ENCODE results near the gene RBM44. TPM values are rescaled to one million over a fixed set of nuclear protein-coding genes. Genes with fewer than 3 reads are reported as not detected.
"Not testable (repeated sequence)": the region's sequence is repeated elsewhere in the genome, so short reads cannot be mapped to it uniquely, and the experiment has no call there.

RBM44 gene
- total and polyA plus RNA-seq, 5 experiments from 2014 or later = 0.80 to 1.0 (median 0.91) TPM; not detected in 2

- POLR2A ChIA-PET = no interaction called here
- Mint-ChIP-seq H3K4me3 (peak overlapping the region in 5 of 10 donors; percentile 4 to 62 (median 30)), H3K36me3 (peaks cover 0 to 3% (median 0%) of the 10 kb centered on the region in 3 donors), H3K9me3 (peaks cover 0 to 1% (median 0%) of the 10 kb centered on the region in 9 donors), H3K27ac (no peak overlapping the region), H3K4me1 (peaks cover 4 to 14% (median 10%) of the 10 kb centered on the region in 4 donors), H3K27me3 (peaks cover 16 to 60% (median 38%) of the 10 kb centered on the region in 5 donors)
- no peak for ATAC-seq
- DNase-seq = no peak
Measured at GRCh38 chr2:237860273-237860935, 61.8 kb downstream of the RBM44 start.

GRCh38 chr2:237861875-237862527 lies 63.4 kb downstream of the RBM44 start:
- DNase-seq = no peak
- no peak for ATAC-seq
- Mint-ChIP-seq H3K9me3 (peaks cover 0 to 1% (median 0%) of the 10 kb centered on the region in 9 donors), H3K36me3 (peaks cover 0 to 3% (median 0%) of the 10 kb centered on the region in 3 donors), H3K27ac (peak overlapping the region in 1 of 10 donors; percentile 9), H3K27me3 (peaks cover 16 to 62% (median 38%) of the 10 kb centered on the region in 5 donors), H3K4me3 (no peak overlapping the region), H3K4me1 (peaks cover 4 to 14% (median 10%) of the 10 kb centered on the region in 4 donors)
- POLR2A ChIA-PET = no interaction called here

DNA sequence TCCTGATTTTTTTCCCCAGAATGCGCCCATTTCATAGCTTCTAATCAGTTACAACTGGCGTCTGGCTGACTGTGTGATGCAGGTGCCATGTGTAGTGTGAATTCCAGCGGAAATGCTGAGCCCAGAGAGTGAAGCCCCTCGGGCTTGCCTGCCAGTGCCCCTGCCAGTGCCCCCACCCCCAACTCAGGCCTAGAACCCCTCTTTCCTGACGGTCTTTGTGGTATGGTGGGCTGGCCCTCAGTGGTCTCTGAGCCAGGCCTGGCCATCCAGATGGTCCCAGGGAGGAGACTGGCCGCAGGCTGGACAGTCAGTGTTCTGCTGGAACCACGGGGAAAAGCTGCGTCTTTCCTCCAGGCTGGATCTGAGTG lies 63.9 kb downstream of the RBM44 start:
- Mint-ChIP-seq H3K4me1 (peaks cover 4 to 14% (median 10%) of the 10 kb centered on the region in 4 donors), H3K4me3 (no peak overlapping the region), H3K27me3 (peaks cover 16 to 64% (median 38%) of the 10 kb centered on the region in 5 donors), H3K9me3 (peaks cover 0 to 1% (median 0%) of the 10 kb centered on the region in 9 donors), H3K27ac (no peak overlapping the region), H3K36me3 (peaks cover 0 to 3% (median 0%) of the 10 kb centered on the region in 3 donors)
- POLR2A ChIA-PET = no interaction called here
- DNase-seq = no peak
- ATAC-seq = no peak

GRCh38 chr2:237863102-237863511 lies 64.5 kb downstream of the RBM44 start:
- Mint-ChIP-seq H3K27me3 (peaks cover 16 to 61% (median 35%) of the 10 kb centered on the region in 5 donors), H3K4me3 (no peak overlapping the region), H3K36me3 (peaks cover 0 to 3% (median 0%) of the 10 kb centered on the region in 3 donors), H3K4me1 (peaks cover 4 to 14% (median 10%) of the 10 kb centered on the region in 4 donors), H3K9me3 (peaks cover 0 to 1% (median 0%) of the 10 kb centered on the region in 9 donors), H3K27ac (no peak overlapping the region)
- ATAC-seq = no peak
- POLR2A ChIA-PET = no interaction called here
- DNase-seq = no peak

DNA sequence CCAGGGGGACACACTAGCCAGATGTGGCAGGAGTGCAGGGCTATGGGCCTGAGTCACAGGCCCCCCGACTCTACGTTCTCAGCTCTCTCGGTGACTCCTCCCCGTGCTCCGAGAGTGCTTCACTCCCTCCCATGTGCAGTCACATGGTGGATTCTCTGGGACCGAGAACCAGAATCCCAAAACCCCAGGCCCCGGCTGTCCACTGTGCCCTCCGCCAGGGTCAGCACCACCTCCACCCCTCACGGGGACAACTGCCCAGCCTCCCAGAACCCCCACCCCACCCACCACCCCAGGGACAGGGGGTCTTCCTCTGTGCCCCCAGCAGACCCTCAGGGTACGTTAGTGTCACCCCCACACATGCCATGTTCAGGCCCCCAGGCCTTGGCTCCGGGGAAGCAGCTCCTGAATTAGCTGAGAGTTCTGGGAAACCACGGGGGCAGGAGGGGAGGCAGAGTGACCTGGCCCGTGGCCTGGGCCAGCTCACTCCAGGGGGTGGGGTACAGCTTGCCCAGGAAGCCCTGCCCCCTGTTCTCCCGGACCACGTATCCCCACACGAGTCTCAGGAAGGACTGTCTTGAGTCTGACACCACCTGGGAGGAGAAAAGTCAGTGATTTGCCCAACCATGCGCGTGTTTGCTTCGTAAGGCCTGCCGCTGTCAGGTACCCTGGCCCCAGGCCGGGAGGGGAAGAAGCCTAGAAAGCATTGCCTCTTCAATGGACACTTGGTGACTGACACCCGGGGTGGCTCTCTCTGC lies 65.3 kb downstream of the RBM44 start:
- peaks cover 0 to 13% (median 10%) of the 10 kb centered on the region in 4 donors for H3K4me1 Mint-ChIP-seq
- no peak for DNase-seq
- no peak overlapping the region for H3K4me3 Mint-ChIP-seq
- H3K36me3 Mint-ChIP-seq = no peaks in the 10 kb centered on the region
- ATAC-seq = no peak
- no peak overlapping the region for H3K27ac Mint-ChIP-seq
- POLR2A ChIA-PET = no interaction called here
- peaks cover 10 to 59% (median 29%) of the 10 kb centered on the region in 5 donors for H3K27me3 Mint-ChIP-seq
- H3K9me3 Mint-ChIP-seq = peaks cover 0 to 1% (median 0%) of the 10 kb centered on the region in 9 donors

GRCh38 chr2:237864444-237864931 lies 65.9 kb downstream of the RBM44 start:
- Mint-ChIP-seq H3K36me3 (no peaks in the 10 kb centered on the region), H3K27ac (no peak overlapping the region), H3K27me3 (peaks cover 7 to 62% (median 31%) of the 10 kb centered on the region in 5 donors), H3K4me3 (no peak overlapping the region), H3K9me3 (peaks cover 0 to 1% (median 0%) of the 10 kb centered on the region in 9 donors), H3K4me1 (peaks cover 0 to 15% (median 13%) of the 10 kb centered on the region in 4 donors)
- POLR2A ChIA-PET = no interaction called here
- DNase-seq (no peak), ATAC-seq (no peak)

DNA sequence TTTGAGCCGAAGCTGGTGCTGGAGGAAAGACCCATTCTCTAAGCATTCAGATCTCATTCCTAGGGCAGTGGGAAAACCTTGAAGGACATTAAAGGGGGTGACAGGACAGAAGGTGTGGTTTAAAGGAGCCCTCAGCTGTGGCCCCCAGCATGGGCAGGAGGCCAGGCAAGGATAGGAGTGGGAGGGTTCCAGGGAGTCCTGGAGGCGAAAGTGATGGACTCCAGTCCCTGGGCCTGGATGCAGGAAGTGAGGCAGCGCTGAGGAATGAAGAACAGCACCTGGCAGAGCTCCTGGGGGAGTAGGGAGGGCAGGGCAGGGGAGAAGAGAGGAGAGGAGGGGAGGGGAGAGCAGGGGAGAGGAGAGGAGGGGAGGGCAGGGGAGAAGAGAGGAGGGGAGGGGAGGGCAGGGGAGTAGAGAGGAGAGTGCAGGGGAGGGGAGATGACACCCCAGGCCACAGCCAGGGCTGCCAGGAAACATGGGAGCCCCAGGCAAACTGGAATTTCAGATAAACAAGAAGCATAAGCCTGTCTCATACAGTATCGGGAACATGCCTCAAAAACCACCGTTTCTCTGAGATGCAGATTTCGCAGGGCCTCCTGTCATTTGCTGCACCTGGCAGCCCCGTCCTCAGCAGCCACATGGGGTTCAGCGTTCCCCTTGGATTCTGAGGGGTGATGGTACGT lies 66.5 kb downstream of the RBM44 start:
- Mint-ChIP-seq H3K36me3 (no peaks in the 10 kb centered on the region), H3K9me3 (peaks cover 0 to 1% (median 0%) of the 10 kb centered on the region in 9 donors), H3K27ac (peak overlapping the region in 2 of 10 donors; percentile 41 to 60), H3K27me3 (peaks cover 7 to 62% (median 34%) of the 10 kb centered on the region in 5 donors), H3K4me3 (no peak overlapping the region), H3K4me1 (peaks cover 0 to 15% (median 12%) of the 10 kb centered on the region in 4 donors)
- POLR2A ChIA-PET = no interaction called here
- no peak for ATAC-seq
- no peak for DNase-seq

DNA sequence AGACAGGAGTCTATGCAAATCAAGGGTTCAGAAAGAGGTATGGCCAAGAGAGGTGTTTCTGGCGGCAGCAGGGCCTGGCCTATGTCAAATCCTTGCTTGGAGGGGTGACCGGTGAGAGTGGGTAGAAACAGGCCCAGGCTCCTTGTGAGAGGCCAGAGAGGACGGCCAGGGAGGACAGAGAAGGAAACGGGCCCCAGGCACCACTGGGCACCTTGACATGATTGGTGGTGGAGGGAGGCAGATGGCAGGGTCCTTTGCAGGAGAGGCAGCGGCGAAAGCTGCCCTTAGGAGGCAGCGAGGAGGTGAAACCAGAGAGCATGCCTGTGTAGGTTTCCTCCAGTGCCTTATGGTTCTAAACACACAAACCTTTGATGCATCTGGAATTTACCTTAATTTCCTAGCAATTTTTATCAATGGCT lies 67.1 kb downstream of the RBM44 start:
- peak overlapping the region in 1 of 10 donors; percentile 60 for H3K27ac Mint-ChIP-seq
- no peak for DNase-seq

DNA sequence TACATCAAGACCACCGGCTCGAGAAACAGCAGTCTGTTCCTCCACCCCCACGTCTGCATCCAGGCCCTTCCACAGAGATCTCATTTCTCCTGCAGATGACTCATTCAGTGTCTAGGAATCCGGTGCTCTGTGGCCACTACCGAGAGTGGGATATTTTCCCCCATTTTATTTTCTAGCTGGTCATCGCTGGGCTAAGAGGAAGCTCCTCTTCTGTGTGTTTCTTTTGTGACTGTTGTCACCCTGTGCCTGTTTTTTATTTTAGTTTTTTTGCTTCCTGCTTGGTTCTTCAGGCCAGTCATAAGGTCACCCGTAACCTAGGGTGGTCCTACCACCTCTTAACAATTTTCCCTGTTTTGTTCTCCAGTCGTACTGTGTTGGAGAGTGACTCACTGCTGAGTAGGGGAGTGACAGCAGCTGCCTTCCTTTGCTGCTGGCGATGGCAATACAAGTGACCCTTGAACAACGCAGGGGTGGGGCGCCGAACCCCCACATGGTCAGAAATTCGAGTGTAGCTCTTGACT lies 67.6 kb downstream of the RBM44 start:
- Mint-ChIP-seq H3K27ac (no peak overlapping the region), H3K9me3 (peaks cover 0 to 1% (median 0%) of the 10 kb centered on the region in 9 donors), H3K36me3 (no peaks in the 10 kb centered on the region), H3K27me3 (peaks cover 8 to 62% (median 38%) of the 10 kb centered on the region in 5 donors), H3K4me3 (no peak overlapping the region), H3K4me1 (peaks cover 0 to 14% (median 9%) of the 10 kb centered on the region in 4 donors)
- POLR2A ChIA-PET = no interaction called here
- no peak for DNase-seq
- ATAC-seq = no peak

More for the DNA sequence above, 67.1 kb downstream of the RBM44 start:
- Mint-ChIP-seq H3K27me3 (peaks cover 9 to 62% (median 34%) of the 10 kb centered on the region in 5 donors), H3K4me1 (peaks cover 0 to 14% (median 9%) of the 10 kb centered on the region in 4 donors), H3K36me3 (no peaks in the 10 kb centered on the region), H3K9me3 (peaks cover 0 to 1% (median 0%) of the 10 kb centered on the region in 9 donors), H3K4me3 (no peak overlapping the region)
- ATAC-seq = no peak
- POLR2A ChIA-PET = no interaction called here

DNA sequence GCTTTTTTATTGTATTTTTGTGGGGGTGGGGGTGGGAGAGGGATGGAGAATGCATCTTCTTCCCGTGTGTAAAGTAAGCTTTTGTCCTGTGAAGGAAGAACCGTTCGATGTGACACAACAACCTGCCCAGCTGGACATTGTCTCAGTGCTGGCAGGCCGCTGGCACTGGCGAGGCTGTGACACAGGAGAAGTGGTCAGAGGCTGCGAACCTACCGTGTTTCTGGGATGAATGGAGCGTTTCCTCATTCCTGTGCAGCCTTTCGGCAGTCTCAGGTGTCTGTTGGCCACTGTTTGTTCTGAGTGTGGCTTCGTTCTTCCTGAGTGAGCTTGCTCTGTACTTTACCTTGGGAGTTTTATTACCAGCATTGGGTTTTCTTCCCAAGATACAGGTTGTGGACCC lies 68.9 kb downstream of the RBM44 start:
- H3K36me3 Mint-ChIP-seq = no peaks in the 10 kb centered on the region
- no peak for DNase-seq
- POLR2A ChIA-PET = no interaction called here
- ATAC-seq = no peak
- no peak overlapping the region for H3K4me3 Mint-ChIP-seq
- H3K4me1 Mint-ChIP-seq = peaks cover 0 to 14% (median 9%) of the 10 kb centered on the region in 4 donors
- no peak overlapping the region for H3K27ac Mint-ChIP-seq
- H3K27me3 Mint-ChIP-seq = peaks cover 9 to 57% (median 42%) of the 10 kb centered on the region in 5 donors
- H3K9me3 Mint-ChIP-seq = peaks cover 0 to 1% (median 0%) of the 10 kb centered on the region in 9 donors

DNA sequence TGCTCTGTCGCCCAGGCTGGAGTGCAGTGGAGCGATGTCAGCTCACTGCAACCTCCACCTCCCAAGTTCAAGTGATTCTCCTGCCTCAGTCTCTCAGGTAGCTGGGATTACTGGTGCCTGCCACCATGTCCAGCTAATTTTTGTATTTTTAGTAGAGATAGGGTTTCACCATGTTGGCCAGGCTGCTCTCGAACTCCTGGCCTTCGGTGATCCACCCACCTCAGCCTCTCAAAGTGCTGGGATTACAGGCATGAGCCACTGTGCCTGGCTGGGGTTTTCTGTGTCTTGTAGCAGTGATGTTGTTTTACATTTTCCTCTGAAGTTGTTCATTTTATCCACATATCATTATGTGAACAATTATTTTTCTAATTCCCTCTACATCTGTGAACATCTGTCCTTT lies 69.5 kb downstream of the RBM44 start:
- H3K4me3 Mint-ChIP-seq, POLR2A ChIA-PET, DNase-seq, H3K9me3 Mint-ChIP-seq, ATAC-seq, H3K36me3 Mint-ChIP-seq: not testable (repeated sequence)
- Mint-ChIP-seq H3K4me1 (peaks cover 0 to 14% (median 9%) of the 10 kb centered on the region in 4 donors), H3K27me3 (peaks cover 9 to 53% (median 36%) of the 10 kb centered on the region in 5 donors), H3K27ac (peak overlapping the region in 1 of 10 donors; percentile 6)

Measured in naive thymus-derived CD8-positive, alpha-beta T cell (primary cell).